Activated T-cell treated with anti-CD3 and anti-CD28 coated beads, Interleukin-2, amount 50 U/mL, for 1 hour (primary cell): ENCODE results near the gene TAGLN.

Experiments
- DNase-seq: peaks from one replicate; pipeline ENCODE4 v3.0.0-alpha.2; 2020

TAGLN gene

DNA sequence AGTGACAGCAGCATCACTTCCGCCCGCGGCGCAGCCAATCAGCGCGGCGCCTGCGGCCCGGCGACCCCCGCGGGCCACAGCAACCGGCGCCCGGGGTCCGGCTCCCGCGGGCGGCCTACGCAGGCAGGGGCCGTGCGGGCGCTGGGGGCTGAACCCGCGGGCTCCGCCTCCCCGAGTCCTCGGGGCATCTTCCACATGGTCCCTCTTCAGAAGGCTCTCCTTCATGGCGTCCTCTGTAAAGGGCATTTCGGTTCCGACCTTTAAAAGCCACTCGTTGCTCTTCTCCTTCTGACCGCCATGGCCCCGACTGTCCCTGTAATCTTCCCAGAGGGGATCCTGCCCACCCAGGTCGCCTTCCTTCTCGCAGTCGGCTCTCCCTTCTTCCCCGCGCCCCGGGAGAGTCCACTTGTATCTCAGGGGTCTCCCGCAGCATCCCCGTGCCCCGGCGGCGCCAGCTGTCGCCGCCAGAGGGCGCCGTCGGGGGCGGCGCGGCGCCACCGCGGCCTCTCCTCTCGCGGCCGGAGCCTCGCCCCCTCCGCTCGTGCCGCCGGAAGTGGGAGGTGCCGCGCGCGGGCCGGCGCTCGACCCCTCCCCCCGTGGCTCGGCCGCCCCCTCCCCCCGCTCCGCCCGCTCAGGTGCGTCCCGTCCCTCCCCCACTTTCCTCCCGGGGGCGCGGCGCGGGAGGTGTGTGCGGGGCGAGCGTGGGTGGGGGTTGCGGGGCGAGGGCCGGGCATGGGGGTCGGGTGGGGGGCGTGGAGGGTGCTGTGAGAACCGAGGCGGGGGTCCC, 33.1 kb downstream of the TAGLN start, which contains the start of gene RNF214:
TSS of gene RNF214 (plus strand) at position 580 of the 787 bp plus-strand sequence. CDS start 1,602 bp downstream, outside the sequence.
- DNase-seq: peak; percentile 83

DNA sequence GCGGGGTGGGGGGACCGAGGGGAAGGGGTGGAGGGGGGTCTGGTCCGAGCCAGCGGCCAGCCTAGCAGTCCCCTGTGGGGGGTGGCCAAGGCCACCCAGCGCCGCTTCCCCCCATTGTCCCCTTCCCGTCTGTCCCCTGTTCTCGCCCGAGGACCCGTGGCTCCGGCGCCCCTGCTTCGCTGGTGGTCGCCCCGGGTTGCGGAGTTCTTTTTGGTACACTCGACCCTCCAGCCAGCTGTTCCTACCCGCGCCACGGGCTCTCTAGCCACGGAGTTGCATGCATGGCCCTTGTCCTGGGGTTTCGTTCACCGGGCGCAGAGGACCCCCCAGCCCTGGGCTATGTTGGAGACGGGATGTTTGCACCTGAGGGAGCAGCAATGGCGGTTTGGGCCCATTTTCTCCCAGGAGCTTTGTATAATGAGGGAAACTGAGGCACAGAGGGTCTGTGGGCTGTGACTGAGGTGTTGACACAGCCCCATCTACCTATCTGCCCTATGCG, 33.8 kb downstream of the TAGLN start:
- DNase-seq: peak; percentile 40

- DNase-seq: no peak
These were observed 39.1 kb downstream of the TAGLN start for GRCh38 chr11:117238221-117238620.

DNA sequence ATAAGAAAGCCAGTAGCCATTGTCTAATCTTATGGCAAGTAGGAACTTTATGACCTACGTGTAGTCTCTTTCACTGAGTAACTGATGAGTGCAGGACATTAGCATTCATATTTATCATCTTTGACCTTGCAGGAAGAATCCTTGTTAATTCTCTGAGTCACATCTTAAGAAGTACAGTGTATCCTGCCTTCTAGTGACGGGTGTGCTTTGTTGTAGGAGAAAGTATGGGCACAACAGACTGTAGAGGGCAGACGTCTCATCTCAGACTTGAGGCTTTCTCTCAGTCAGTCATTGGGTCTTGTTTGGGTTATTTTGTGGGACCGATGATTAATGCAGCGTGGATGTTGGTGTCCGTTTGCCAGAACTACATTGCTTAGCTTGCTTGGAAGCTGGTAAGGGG, 40.1 kb downstream of the TAGLN start:
- no peak for DNase-seq

GRCh38 chr11:117248341-117248740, 49.2 kb downstream of the TAGLN start:
- no peak for DNase-seq

- DNase-seq: no peak
These were observed 50.4 kb downstream of the TAGLN start for GRCh38 chr11:117249571-117249970.

- DNase-seq: no peak
These were observed 52.3 kb downstream of the TAGLN start for GRCh38 chr11:117251506-117251905.

- no peak for DNase-seq
These were observed 56.8 kb downstream of the TAGLN start for GRCh38 chr11:117255966-117256365.

GRCh38 chr11:117256573-117256972, 57.4 kb downstream of the TAGLN start:
- no peak for DNase-seq
